ENCODE data around the gene RARS1. TPM values are rescaled to one million over a fixed set of nuclear protein-coding genes. Genes with fewer than 3 reads are reported as not detected.

Gene RARS1
- total and polyA plus RNA-seq, 2 experiments from 2014 or later = 56.2 to 187 TPM

DNA sequence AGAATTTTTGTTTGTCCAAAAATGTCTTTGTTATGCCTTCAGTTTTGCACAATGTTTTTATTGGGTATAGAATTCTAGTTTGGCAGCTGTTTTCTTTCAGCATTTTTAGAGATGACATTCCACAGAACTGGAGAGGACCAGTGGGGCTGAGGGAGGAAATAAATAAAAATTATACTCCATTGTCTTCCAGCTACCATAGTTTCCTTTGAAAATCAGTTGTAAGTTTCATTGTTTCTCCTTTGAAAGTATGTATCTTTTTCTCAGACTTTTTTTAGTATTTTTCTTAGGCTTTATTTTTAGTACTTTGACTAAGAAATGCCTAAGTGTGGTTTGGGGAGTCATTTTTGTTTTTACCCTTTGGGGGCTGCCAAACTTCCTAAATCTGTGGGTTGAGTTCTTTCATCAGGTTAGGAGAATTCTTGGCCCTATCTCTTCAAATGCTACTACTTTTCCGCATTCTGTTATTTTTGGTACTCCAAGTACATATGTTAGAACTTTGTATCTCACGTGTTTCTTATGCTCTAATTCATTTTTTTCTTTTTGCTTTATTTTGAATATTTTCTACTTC lies 27.7 kb downstream of the RARS1 start:
- H3K79me2 ChIP-seq = no peaks in the 10 kb centered on the region
- H3K4me1 ChIP-seq (ENCODE audit: insufficient read depth) = no peaks in the 10 kb centered on the region
- H3K4me3 ChIP-seq = no peak overlapping the region
- no peak overlapping the region for H3K4me2 ChIP-seq
- no peak overlapping the region for H3K27ac ChIP-seq
- no peaks in the 10 kb centered on the region for H3K9me2 ChIP-seq (replicated peaks; ENCODE audit: insufficient read depth)
- DNase-seq (ENCODE audit: low spot score) = no peak
- H2AFZ ChIP-seq = no peak overlapping the region
- no peaks in the 10 kb centered on the region for H4K20me1 ChIP-seq (ENCODE audit: insufficient read depth, poor library complexity, severe bottlenecking)
- H3K9me3 ChIP-seq (ENCODE audit: low read depth) = peaks cover 9% of the 10 kb centered on the region
- H3K27me3 ChIP-seq = no peaks in the 10 kb centered on the region
- no peak for TF ChIP-seq EZH2 (IDR thresholded peaks at IDR 0.05; ENCODE audit: borderline replicate concordance)
- no peak for TF ChIP-seq CTCF (IDR thresholded peaks at IDR 0.05; ENCODE audit: poor library complexity)
- no peak for TF ChIP-seq EZH2phosphoT487 (IDR thresholded peaks at IDR 0.05; ENCODE audit: low read depth, severe bottlenecking, unreplicated experiment)
- 100% methylated on average over 2 of the region's 2 CpGs for WGBS (ENCODE audit: low lambda C conversion rate, missing lambda C conversion rate)
- H3K36me3 ChIP-seq (replicated peaks; ENCODE audit: insufficient read depth, low read depth) = peaks cover 11% of the 10 kb centered on the region

GRCh38 chr5:168525856-168526255 lies 39.6 kb downstream of the RARS1 start:
- TF ChIP-seq EZH2 (IDR thresholded peaks at IDR 0.05; ENCODE audit: borderline replicate concordance) (no peak), CTCF (IDR thresholded peaks at IDR 0.05; ENCODE audit: poor library complexity) (no peak), EZH2phosphoT487 (IDR thresholded peaks at IDR 0.05; ENCODE audit: low read depth, severe bottlenecking, unreplicated experiment) (no peak)

DNA sequence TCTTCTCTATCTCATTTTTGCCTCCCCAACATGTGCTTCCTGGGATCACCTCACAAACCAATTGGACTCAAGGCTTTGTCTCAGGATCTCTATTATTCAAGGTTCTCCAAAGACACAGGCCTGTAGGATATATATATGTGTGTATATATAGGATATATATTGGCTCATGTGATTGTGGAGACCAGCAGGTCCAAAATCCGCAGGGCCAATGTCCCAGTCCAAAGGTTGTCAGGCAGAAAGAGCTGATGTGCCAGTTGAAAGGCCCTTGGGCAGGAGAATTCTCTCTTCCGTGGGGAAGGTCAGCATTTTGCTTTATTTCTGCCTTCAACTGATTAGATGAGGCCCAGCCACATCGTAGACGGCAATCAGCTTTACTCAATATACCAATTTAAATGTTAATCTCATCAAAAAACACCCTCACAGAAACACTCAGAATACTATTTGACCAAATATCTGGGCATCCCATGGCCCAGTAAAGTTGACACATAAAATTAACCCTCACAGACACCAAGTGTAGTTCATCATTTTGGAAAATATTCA lies 41.6 kb downstream of the RARS1 start:
- H3K9me2 ChIP-seq (replicated peaks; ENCODE audit: insufficient read depth) = no peaks in the 10 kb centered on the region
- no peaks in the 10 kb centered on the region for H3K4me1 ChIP-seq (ENCODE audit: insufficient read depth)
- H3K36me3 ChIP-seq (replicated peaks; ENCODE audit: insufficient read depth, low read depth) = no peaks in the 10 kb centered on the region
- no peak overlapping the region for H2AFZ ChIP-seq
- TF ChIP-seq EZH2 (IDR thresholded peaks at IDR 0.05; ENCODE audit: borderline replicate concordance) = no peak
- TF ChIP-seq CTCF (IDR thresholded peaks at IDR 0.05; ENCODE audit: poor library complexity) = no peak
- TF ChIP-seq EZH2phosphoT487 (IDR thresholded peaks at IDR 0.05; ENCODE audit: low read depth, severe bottlenecking, unreplicated experiment) = no peak
- DNase-seq (ENCODE audit: low spot score) = no peak
- no peak overlapping the region for H3K27ac ChIP-seq
- no peak overlapping the region for H3K4me2 ChIP-seq
- H4K20me1 ChIP-seq (ENCODE audit: insufficient read depth, poor library complexity, severe bottlenecking) = no peaks in the 10 kb centered on the region
- H3K79me2 ChIP-seq = no peaks in the 10 kb centered on the region
- H3K27me3 ChIP-seq = peaks cover 19% of the 10 kb centered on the region
- no peak overlapping the region for H3K4me3 ChIP-seq
- no peaks in the 10 kb centered on the region for H3K9me3 ChIP-seq (ENCODE audit: low read depth)
- 92% methylated on average over 4 of the region's 4 CpGs for WGBS (ENCODE audit: low lambda C conversion rate, missing lambda C conversion rate)

More at GRCh38 chr5:168525856-168526255, 39.6 kb downstream of the RARS1 start:
- Histone ChIP-seq H2AFZ (no peak overlapping the region), H3K4me1 (ENCODE audit: insufficient read depth) (no peaks in the 10 kb centered on the region), H3K4me2 (no peak overlapping the region), H3K27me3 (peaks cover 12% of the 10 kb centered on the region), H4K20me1 (ENCODE audit: insufficient read depth, poor library complexity, severe bottlenecking) (no peaks in the 10 kb centered on the region), H3K9me2 (replicated peaks; ENCODE audit: insufficient read depth) (no peaks in the 10 kb centered on the region), H3K4me3 (no peak overlapping the region), H3K9me3 (ENCODE audit: low read depth) (no peaks in the 10 kb centered on the region), H3K36me3 (replicated peaks; ENCODE audit: insufficient read depth, low read depth) (no peaks in the 10 kb centered on the region), H3K79me2 (no peaks in the 10 kb centered on the region), H3K27ac (no peak overlapping the region)
- DNase-seq (ENCODE audit: low spot score) = peak; percentile 37
- WGBS (ENCODE audit: low lambda C conversion rate, missing lambda C conversion rate) = 79% methylated on average over 2 of the region's 2 CpGs
